ENCODE results near the gene SAMD4B.

DNA sequence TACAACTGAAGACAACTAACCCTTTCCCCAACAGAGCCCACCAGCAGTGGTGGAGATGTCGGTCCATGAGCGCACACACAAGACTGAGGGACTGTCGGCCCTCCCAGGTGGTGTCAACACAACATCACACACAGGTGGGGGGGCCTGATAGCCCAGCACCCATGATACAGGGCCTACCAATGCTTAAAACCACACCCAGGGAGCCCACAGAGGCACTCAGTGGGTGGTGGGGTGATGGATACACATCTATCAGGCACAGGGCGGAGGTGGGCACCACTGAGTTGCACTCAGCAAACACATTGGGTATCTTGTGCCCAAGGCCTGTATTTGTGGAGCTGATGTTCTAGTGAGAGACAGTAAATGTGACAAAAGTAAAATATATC lies 57.4 kb downstream of the SAMD4B start:
- TF ChIP-seq, protein P1, sequence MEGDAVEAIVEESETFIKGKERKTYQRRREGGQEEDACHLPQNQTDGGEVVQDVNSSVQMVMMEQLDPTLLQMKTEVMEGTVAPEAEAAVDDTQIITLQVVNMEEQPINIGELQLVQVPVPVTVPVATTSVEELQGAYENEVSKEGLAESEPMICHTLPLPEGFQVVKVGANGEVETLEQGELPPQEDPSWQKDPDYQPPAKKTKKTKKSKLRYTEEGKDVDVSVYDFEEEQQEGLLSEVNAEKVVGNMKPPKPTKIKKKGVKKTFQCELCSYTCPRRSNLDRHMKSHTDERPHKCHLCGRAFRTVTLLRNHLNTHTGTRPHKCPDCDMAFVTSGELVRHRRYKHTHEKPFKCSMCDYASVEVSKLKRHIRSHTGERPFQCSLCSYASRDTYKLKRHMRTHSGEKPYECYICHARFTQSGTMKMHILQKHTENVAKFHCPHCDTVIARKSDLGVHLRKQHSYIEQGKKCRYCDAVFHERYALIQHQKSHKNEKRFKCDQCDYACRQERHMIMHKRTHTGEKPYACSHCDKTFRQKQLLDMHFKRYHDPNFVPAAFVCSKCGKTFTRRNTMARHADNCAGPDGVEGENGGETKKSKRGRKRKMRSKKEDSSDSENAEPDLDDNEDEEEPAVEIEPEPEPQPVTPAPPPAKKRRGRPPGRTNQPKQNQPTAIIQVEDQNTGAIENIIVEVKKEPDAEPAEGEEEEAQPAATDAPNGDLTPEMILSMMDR (IDR thresholded peaks at IDR 0.05 in 8 of 11, conservative IDR thresholded peaks at IDR 0.05 in 3 of 11) = no peak
- peak in 1 of 3 donors; percentile 13 for TF ChIP-seq POLR2AphosphoS5 (IDR thresholded peaks at IDR 0.05)
- TF ChIP-seq POLR2A (IDR thresholded peaks at IDR 0.05) = no peak
